GM18507 (cell line): ENCODE results near the gene MRPL27.
"Not testable (repeated sequence)": the region's sequence is repeated elsewhere in the genome, so short reads cannot be mapped to it uniquely, and the experiment has no call there.

Source experiments
- DNase-seq: peaks from one replicate; pipeline ENCODE4 v3.0.0; 2011; ENCODE audit warnings: low read depth; ENCODE audit not compliant: insufficient read length; ENCODE audit errors: extremely low spot score
- FAIRE-seq: peaks from 2 replicates; lab custom pipeline; 2011; peaks lifted over from hg19 to GRCh38; lab: Jason Lieb, UNC

The MRPL27 gene

GRCh38 chr17:50372758-50373556 lies at the start of gene MRPL27, which contains the start of gene EME1:
Gene MRPL27, minus strand, starts transcription at chr17:50373184. Its CDS starts 14 bp downstream, at chr17:50373170.
Gene EME1, plus strand, starts transcription at chr17:50373229. Its CDS starts 1,980 bp downstream, at chr17:50375209.
- DNase-seq, result peak; percentile 88
- peak; percentile 94 for FAIRE-seq

- no peak for FAIRE-seq
Measured at GRCh38 chr17:50422738-50423137, 49.8 kb upstream of the MRPL27 start.

GRCh38 chr17:50421308-50422051 lies 48.5 kb upstream of the MRPL27 start:
- no peak for DNase-seq
- peak; percentile 26 for FAIRE-seq

More at GRCh38 chr17:50422738-50423137, 49.8 kb upstream of the MRPL27 start:
- no peak for DNase-seq

GRCh38 chr17:50420419-50421112 lies 47.6 kb upstream of the MRPL27 start:
- DNase-seq (no peak), FAIRE-seq (no peak)

- FAIRE-seq, result not testable (repeated sequence)
Measured at GRCh38 chr17:50419577-50419976, 46.6 kb upstream of the MRPL27 start.

GRCh38 chr17:50414808-50415207 lies 41.8 kb upstream of the MRPL27 start:
- FAIRE-seq, result no peak
- DNase-seq, result no peak

More at GRCh38 chr17:50419577-50419976, 46.6 kb upstream of the MRPL27 start:
- DNase-seq, result not testable (repeated sequence)

GRCh38 chr17:50412188-50412732 lies 39.3 kb upstream of the MRPL27 start:
- DNase-seq (no peak), FAIRE-seq (no peak)

- no peak for FAIRE-seq
Measured at GRCh38 chr17:50407921-50408320, 34.9 kb upstream of the MRPL27 start.

GRCh38 chr17:50406578-50406977 lies 33.6 kb upstream of the MRPL27 start:
- DNase-seq (no peak), FAIRE-seq (no peak)

More at GRCh38 chr17:50407921-50408320, 34.9 kb upstream of the MRPL27 start:
- DNase-seq, result no peak

GRCh38 chr17:50405351-50405750 lies 32.4 kb upstream of the MRPL27 start:
- FAIRE-seq, DNase-seq: not testable (repeated sequence)

- FAIRE-seq, result not testable (repeated sequence)
Measured at GRCh38 chr17:50399591-50399990, 26.6 kb upstream of the MRPL27 start.

GRCh38 chr17:50398672-50399071 lies 25.7 kb upstream of the MRPL27 start:
- DNase-seq, FAIRE-seq: not testable (repeated sequence)

More at GRCh38 chr17:50399591-50399990, 26.6 kb upstream of the MRPL27 start:
- not testable (repeated sequence) for DNase-seq

GRCh38 chr17:50397919-50398285 lies 24.9 kb upstream of the MRPL27 start:
- FAIRE-seq, result no peak

GRCh38 chr17:50397111-50397918 lies 24.3 kb upstream of the MRPL27 start, which contains the start of gene LRRC59:
Gene LRRC59, minus strand, starts transcription at chr17:50397523. Its CDS starts 206 bp downstream, at chr17:50397317.
- DNase-seq (peak; percentile 88), FAIRE-seq (peak; percentile 92)

More at GRCh38 chr17:50397919-50398285, 24.9 kb upstream of the MRPL27 start:
- no peak for DNase-seq

GRCh38 chr17:50396261-50397110 lies 23.5 kb upstream of the MRPL27 start:
- DNase-seq, result no peak
- FAIRE-seq, result no peak

- FAIRE-seq (no peak), DNase-seq (no peak)
Measured at GRCh38 chr17:50394711-50395110, 21.7 kb upstream of the MRPL27 start.

GRCh38 chr17:50393700-50394099 lies 20.7 kb upstream of the MRPL27 start:
- DNase-seq, result no peak
- FAIRE-seq, result no peak

GRCh38 chr17:50392621-50393020 lies 19.6 kb upstream of the MRPL27 start:
- DNase-seq, result no peak
- no peak for FAIRE-seq
